ENCODE measurements around the gene PGLYRP4. TPM values are rescaled to one million over a fixed set of nuclear protein-coding genes. Genes with fewer than 3 reads are reported as not detected.

The PGLYRP4 gene
- total and polyA plus RNA-seq, 2 of the 4 experiments (the other 2 are of a cell fraction): not detected

DNA sequence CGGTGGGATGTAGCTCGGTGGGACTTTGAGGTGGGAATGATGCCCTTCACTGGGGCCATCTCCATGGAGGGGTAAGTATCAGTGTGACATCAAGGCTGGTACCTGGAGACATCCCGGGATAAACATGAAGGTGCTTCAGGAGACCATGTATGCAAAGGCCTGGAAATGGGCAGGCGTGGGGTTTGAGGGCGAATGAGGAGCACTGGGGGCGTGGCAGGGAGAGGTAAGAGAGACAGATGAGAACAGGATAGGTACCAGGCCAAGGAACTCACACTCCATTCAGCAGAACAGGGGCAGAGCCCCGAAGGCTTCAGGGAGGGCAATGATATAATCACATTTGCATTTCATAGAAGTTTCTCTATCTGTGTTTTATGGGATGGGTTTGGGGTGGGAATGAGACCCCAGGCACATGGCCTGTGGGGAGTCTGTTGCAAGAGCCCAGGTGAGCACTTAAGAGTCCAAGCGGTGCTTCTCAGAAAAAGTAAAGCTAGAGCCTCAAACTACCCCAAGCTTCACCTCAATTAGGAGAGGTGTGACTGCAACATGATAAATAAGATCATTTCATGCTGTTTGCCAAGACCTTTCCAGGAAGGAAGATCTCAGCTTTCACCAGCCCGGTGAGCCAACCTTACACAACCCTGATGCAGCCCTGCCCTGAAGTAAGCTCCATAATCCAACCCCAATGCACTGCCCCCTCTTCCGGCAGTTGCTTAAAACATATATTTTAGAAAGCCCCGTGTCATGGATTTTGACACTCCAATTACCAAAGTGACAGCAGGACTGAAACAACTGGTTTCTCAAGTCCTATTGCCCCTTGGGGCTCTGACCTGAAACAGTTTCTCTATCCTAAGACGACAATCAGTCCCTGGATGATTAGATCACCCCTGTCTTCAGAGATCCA lies 16.4 kb upstream of the PGLYRP4 start:
- H3K56ac ChIP-seq (ENCODE audit: extremely low read depth, insufficient read depth, low read length): no peak overlapping the region
- ChIA-PET POLR2A (ENCODE audit: unreplicated experiment) (no interaction called here), CTCF (no interaction called here)
- H3K4me3 ChIP-seq (ENCODE audit: insufficient read depth, low read depth, low read length): no peak overlapping the region
- ATAC-seq (ENCODE audit: low read depth) (no peak), DNase-seq (no peak)
- H4K8ac ChIP-seq (ENCODE audit: low read depth in 2 of 2, low read length in 2 of 2): no peak overlapping the region
- 50% methylated on average over 4 of the region's 12 CpGs; no CpG with 5 or more reads in 1 of the 2 experiments for WGBS, 2 experiments (ENCODE audit: extremely low coverage in 2 of 2, insufficient read length in 1 of 2)
- no peak overlapping the region for H3K23ac ChIP-seq (ENCODE audit: low read depth, low read length)
- no peak overlapping the region for H3K18ac ChIP-seq (ENCODE audit: low read depth, low read length)
- no peak overlapping the region for H2AK5ac ChIP-seq (ENCODE audit: low read depth, low read length)
- no peak overlapping the region for H2BK20ac ChIP-seq (ENCODE audit: low read depth, low read length)
- no peaks in the 10 kb centered on the region for H4K20me1 ChIP-seq (ENCODE audit: insufficient read depth, low read length)
- no peak overlapping the region for H3K14ac ChIP-seq (replicated peaks; ENCODE audit: low read depth, low read length)
- H4K91ac ChIP-seq (ENCODE audit: insufficient read depth, low read depth, low read length): no peak overlapping the region
- H3K9me3 ChIP-seq (ENCODE audit: control insufficient read depth, insufficient read depth, low read length): no peaks in the 10 kb centered on the region
- no peak overlapping the region for H3K9ac ChIP-seq (ENCODE audit: low read depth, low read length)
- no peak overlapping the region for H2BK5ac ChIP-seq (ENCODE audit: low read depth, low read length, poor library complexity, severe bottlenecking)
- no peak overlapping the region for H3K27ac ChIP-seq (ENCODE audit: insufficient read depth, low read length)
- no peaks in the 10 kb centered on the region for H3K9me1 ChIP-seq (ENCODE audit: insufficient read depth, low read length)
- no peak overlapping the region for H2AK9ac ChIP-seq (replicated peaks; ENCODE audit: low read depth, low read length, poor library complexity)
- no peaks in the 10 kb centered on the region for H3K4me1 ChIP-seq (ENCODE audit: control insufficient read depth, insufficient read depth, low read length)
- no peak overlapping the region for H3K4me2 ChIP-seq (ENCODE audit: low read depth, low read length)
- no peak overlapping the region for H2AFZ ChIP-seq (replicated peaks; ENCODE audit: low read length, poor library complexity)
- no peak overlapping the region for H2BK15ac ChIP-seq (ENCODE audit: low read depth, low read length)
- in situ Hi-C loops (cut with MboI; ENCODE audit: low sequenced_read_pairs) (no loop called here), dilution Hi-C loops (cut with HindIII; ENCODE audit: low sequenced_read_pairs, unreplicated experiment) (no loop called here), intact Hi-C loops (cut with micrococcal nuclease) (no loop called here)
- H3K36me3 ChIP-seq (ENCODE audit: control insufficient read depth, insufficient read depth, low read length): no peaks in the 10 kb centered on the region
- no peaks in the 10 kb centered on the region for H3K79me1 ChIP-seq (ENCODE audit: low read depth in 1 of 2, low read length in 2 of 2)
- H3K27me3 ChIP-seq (ENCODE audit: control insufficient read depth, insufficient read depth, low read length): peaks cover 6% of the 10 kb centered on the region
- no peak overlapping the region for H4K5ac ChIP-seq (ENCODE audit: low read depth, low read length)
- no peak overlapping the region for H3K4ac ChIP-seq (ENCODE audit: low read depth, low read length)
- no peak overlapping the region for H2BK120ac ChIP-seq (ENCODE audit: low read depth, low read length)
- no TSS peak for BruUV-seq (replicated peaks)
- TF ChIP-seq SMC3 (IDR thresholded peaks at IDR 0.05; ENCODE audit: low read depth, low read length) (no peak), FOS (IDR thresholded peaks at IDR 0.05; ENCODE audit: low read depth, low read length) (no peak), POLR2A (IDR thresholded peaks at IDR 0.05; ENCODE audit: low read depth, low read length) (no peak), MAZ (IDR thresholded peaks at IDR 0.05; ENCODE audit: borderline replicate concordance, low read depth, low read length) (no peak), CEBPB (IDR thresholded peaks at IDR 0.05; ENCODE audit: low read depth, low read length) (no peak), RFX5 (IDR thresholded peaks at IDR 0.05; ENCODE audit: low read depth, low read length) (no peak), CHD1 (IDR thresholded peaks at IDR 0.05; ENCODE audit: low read depth, low read length) (no peak), RAD21 (IDR thresholded peaks at IDR 0.05; ENCODE audit: low read length) (no peak), MAFK (IDR thresholded peaks at IDR 0.05; ENCODE audit: low read depth, low read length) (no peak), RCOR1 (IDR thresholded peaks at IDR 0.05; ENCODE audit: insufficient replicate concordance, low read length) (no peak), ELK1 (IDR thresholded peaks at IDR 0.05; ENCODE audit: borderline replicate concordance, low read depth, low read length) (no peak), BHLHE40 (IDR thresholded peaks at IDR 0.05; ENCODE audit: low read depth, low read length) (no peak), NFE2L2 (IDR thresholded peaks at IDR 0.05; ENCODE audit: low read depth, low read length) (no peak)
- TF ChIP-seq, protein P1, sequence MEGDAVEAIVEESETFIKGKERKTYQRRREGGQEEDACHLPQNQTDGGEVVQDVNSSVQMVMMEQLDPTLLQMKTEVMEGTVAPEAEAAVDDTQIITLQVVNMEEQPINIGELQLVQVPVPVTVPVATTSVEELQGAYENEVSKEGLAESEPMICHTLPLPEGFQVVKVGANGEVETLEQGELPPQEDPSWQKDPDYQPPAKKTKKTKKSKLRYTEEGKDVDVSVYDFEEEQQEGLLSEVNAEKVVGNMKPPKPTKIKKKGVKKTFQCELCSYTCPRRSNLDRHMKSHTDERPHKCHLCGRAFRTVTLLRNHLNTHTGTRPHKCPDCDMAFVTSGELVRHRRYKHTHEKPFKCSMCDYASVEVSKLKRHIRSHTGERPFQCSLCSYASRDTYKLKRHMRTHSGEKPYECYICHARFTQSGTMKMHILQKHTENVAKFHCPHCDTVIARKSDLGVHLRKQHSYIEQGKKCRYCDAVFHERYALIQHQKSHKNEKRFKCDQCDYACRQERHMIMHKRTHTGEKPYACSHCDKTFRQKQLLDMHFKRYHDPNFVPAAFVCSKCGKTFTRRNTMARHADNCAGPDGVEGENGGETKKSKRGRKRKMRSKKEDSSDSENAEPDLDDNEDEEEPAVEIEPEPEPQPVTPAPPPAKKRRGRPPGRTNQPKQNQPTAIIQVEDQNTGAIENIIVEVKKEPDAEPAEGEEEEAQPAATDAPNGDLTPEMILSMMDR (conservative IDR thresholded peaks at IDR 0.05; ENCODE audit: low read depth, low read length): no peak
- TF ChIP-seq, protein P2, sequence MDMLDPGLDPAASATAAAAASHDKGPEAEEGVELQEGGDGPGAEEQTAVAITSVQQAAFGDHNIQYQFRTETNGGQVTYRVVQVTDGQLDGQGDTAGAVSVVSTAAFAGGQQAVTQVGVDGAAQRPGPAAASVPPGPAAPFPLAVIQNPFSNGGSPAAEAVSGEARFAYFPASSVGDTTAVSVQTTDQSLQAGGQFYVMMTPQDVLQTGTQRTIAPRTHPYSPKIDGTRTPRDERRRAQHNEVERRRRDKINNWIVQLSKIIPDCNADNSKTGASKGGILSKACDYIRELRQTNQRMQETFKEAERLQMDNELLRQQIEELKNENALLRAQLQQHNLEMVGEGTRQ (IDR thresholded peaks at IDR 0.05; ENCODE audit: low read depth, low read length): no peak
